ENCODE results near the gene ATP13A2.
"Not testable (repeated sequence)": the region's sequence is repeated elsewhere in the genome, so short reads cannot be mapped to it uniquely, and the experiment has no call there.

ATP13A2 gene

GRCh38 chr1:16958475-16958874, 53.3 kb downstream of the ATP13A2 start:
- no peak for DNase-seq

GRCh38 chr1:16957731-16958130, 54.0 kb downstream of the ATP13A2 start:
- no peak for DNase-seq

GRCh38 chr1:16956775-16957174, 55.0 kb downstream of the ATP13A2 start:
- no peak for DNase-seq

GRCh38 chr1:16955186-16955585, 56.5 kb downstream of the ATP13A2 start:
- DNase-seq: no peak

GRCh38 chr1:16954579-16954978, 57.1 kb downstream of the ATP13A2 start:
- no peak for DNase-seq

- DNase-seq: not testable (repeated sequence)
These were observed 59.4 kb downstream of the ATP13A2 start for GRCh38 chr1:16952376-16952775.

- DNase-seq: not testable (repeated sequence)
These were observed 62.7 kb downstream of the ATP13A2 start for GRCh38 chr1:16949026-16949425.

- not testable (repeated sequence) for DNase-seq
These were observed 63.3 kb downstream of the ATP13A2 start for GRCh38 chr1:16948282-16948891.

- DNase-seq: no peak
These were observed 65.1 kb downstream of the ATP13A2 start for GRCh38 chr1:16946646-16947045.

- DNase-seq: not testable (repeated sequence)
These were observed 65.5 kb downstream of the ATP13A2 start for GRCh38 chr1:16946185-16946584.

- DNase-seq: not testable (repeated sequence)
These were observed 66.2 kb downstream of the ATP13A2 start for GRCh38 chr1:16945512-16945911.

- DNase-seq: no peak
These were observed 67.7 kb downstream of the ATP13A2 start for GRCh38 chr1:16944038-16944437.

GRCh38 chr1:16939386-16940180, 72.1 kb downstream of the ATP13A2 start:
- not testable (repeated sequence) for DNase-seq

- DNase-seq: no peak
These were observed 73.1 kb downstream of the ATP13A2 start for GRCh38 chr1:16938351-16939321.

GRCh38 chr1:16936580-16936979, 75.1 kb downstream of the ATP13A2 start:
- not testable (repeated sequence) for DNase-seq
